AG08396 (cell line): ENCODE results near the gene PRKCE.
"Not testable (repeated sequence)": the region's sequence is repeated elsewhere in the genome, so short reads cannot be mapped to it uniquely, and the experiment has no call there.

Experiments used
- DNase-seq: peaks from one replicate; pipeline ENCODE4 v3.0.0; 2012; ENCODE audit warnings: low spot score, mixed read lengths

Gene PRKCE

DNA sequence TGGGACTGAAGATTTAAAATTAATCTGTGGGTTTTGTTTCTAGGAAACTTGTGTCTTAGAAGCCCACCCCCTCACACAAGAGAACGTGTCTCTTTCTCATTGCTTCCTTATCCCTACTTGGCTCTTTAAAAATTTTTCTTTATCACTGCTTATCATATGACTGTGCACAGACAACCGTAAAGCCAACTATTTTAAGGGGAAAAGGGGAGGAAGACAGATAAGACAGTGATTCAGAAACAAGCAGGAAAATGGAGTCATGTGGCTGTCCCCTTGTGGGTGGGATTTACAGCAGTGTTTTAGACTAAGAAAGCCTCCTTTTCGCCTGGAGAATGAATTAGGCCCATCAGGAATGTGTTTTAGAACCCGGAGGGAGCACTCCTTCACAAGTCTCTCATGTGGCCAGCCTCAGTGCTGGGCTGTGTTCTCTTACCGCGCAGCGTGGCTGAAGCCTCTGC lies 17.6 kb downstream of the PRKCE start:
- DNase-seq: no peak

DNA sequence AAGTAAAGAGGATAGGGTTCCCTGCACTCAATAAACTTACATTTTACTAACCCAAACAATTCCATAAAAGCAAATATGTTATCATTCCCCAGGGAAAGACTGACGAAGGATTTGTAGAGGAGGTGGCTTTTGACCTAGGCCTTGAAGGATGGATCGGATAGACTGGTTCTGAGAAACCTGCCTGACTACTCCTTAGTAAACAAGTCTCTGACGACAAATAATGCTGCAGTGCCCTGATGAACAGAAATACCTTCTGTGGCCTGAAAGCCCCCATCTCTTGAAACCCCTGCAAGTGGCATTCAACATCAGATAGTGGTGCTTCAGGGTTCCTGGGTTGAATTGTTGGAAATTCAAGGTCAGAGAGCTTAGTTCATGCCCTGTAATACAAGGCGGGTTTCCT lies 19.2 kb downstream of the PRKCE start:
- DNase-seq: no peak

DNA sequence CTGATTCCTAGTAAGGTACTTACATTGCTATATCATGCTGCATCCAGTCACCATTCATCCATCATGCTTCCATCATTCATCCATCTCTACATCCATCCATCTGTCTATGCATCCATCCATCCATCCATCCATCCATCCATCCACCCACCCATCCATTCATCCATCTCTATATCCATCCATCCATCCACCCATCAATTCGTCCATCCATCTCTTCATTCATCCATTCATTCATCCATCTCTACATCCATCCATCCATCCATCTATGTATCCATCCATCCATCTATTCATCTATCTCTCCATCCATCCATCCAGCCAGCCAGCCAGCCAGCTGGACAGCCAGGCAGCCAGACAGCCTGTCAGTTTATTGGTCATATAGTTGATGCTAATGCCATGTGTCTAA lies 20.7 kb downstream of the PRKCE start:
- DNase-seq: no peak

DNA sequence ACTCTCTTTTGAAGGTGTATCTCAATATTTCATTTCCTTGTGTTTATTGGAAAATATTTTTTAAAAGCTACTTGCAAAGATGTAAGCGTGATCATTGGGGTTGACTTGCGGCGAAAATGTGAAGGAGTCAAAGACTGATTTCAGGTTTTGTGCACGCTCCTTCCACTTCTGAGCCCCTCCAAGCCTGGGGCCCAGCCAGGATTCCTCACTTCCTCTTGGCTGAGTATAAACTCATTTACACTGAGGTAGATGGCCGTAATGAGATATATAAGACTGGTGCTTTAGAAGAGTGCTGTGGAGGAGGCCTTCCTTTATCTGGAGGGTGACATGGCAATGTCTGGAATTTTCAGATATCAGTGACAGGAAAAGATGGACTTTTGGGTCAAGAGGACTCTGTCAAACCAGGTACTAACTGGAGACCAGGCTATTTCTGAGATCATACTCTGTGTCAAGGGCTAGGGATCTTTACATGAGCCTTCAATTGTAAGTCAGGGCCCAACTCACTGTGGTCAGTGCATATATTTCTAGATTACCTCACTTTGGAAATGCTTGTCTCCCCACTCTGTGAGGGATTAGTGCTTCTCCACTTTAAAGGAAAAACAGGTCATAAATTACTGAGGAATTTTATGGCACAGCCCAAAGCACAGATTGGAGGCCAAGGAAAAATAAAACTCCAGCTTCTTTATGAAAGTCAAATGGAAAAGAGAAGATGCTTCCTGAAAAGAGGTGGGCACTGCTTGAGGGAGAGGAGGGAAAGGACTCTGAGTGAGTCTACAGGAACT lies 22.8 kb downstream of the PRKCE start:
- DNase-seq: no peak

DNA sequence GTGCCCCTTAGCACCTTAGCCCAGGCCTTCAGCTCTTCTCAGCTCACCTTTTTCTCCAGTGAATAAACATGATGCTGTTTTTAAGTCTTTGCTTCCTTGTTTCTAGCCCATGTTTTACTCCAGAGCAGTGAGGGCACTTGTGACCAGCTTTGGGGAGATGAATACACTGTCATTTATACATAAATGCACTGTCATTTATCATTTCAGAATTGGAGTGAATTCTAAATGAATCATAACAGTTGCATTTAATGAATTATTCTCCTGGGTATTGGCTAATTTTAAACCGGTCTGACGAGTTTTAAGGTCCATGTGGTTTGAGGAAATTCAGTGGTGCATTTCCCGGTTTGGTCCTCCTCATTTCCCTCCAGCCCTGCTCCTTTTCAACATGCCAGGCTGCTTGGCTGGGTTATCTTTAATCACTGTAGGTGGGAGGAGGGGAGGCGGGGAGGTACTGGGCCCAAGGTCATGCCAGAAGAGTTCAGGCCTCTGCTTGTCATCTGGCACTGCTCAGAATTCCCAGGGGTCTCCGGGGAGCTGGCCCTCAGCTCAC lies 23.9 kb downstream of the PRKCE start:
- DNase-seq: no peak

DNA sequence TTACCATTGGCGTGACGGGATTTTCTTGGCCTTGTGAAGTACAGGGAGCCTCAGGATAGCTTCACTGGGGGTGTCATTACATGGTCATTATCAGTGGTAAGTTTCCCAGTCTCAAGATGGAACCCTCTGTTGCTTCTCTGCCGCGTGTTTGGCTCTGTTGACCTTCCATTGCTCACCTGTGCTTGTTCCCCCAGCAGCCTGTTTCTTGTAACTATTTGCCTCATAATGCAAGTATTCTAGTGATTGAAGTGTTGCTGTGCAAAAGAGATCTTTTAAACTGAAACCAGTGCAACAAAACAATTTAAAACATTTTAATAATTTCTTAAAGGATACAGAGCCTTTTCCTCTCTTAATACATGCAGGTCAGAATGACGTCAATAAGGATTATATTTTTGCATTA lies 24.6 kb downstream of the PRKCE start:
- no peak for DNase-seq

DNA sequence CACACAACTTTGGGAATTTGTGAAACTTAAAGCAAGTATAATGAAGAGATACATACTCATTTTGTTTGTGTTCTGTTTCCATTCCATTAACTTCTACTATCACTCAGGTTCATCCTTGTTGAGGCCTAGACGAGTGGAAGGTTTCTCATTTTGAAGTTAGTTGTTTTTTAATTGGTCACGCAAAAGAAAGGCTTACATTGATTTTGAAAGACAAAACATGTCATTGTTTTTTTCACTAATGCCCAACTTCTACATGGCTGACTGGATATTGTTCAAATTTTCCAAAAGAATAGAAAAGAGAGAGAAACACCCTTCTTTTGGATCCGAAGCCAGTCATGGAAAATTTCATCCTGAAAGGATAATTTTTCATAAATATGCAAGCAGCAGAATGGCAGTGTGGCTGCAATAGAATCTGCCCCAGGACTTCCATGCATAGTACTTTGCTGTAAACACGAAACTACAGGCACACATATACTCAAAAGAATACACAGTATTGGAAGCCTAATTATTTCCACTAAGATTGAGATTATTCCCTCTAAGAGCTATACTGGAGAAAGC lies 27.4 kb downstream of the PRKCE start:
- DNase-seq: no peak

DNA sequence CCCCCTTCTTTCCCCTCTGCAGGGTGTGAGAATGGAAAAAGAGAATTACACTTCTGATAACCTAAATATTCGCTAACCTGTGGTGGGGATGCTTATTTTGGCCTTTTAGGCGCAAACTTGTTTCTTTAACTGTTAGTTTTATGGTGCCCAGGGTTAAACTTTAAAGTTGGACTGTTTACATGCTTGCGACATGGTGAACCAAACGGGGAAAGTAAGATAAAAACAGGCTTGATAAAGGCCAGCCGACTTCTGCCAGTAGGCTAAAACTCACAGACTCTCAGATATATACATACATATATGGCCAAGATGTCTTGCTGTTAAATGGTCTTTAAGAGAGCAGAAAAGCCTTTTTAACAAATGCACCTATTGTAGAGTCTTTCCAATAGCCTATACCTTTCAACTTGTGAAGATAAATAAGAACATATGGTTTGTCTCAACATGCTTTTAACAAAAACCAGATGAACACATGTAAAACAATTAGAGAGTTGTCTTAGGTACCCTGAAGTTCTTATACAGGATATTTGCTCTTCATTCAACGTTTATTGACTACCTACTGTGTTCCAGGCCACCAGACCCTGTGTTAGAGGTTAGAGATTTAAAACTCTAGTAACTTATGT lies 29.0 kb downstream of the PRKCE start:
- no peak for DNase-seq

DNA sequence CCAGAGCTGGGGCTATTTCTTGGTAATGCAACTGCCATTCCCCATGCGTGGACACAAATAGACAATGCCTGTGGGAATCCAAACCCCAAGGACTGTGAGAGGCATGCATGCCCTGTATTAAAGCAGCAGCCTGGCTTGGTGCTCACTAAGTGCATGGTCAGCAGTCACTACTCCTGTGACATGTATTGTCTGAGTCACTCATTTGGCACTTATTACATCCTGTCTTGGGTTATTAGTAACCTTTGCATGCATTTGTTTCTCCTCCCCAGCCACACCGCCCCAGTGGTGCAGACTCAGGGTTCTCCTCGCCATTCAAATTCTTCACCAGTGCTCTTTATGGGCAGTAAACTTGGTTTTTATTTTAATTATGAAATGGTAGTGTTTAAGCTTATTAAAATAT lies 30.2 kb downstream of the PRKCE start:
- DNase-seq: peak; percentile 82

DNA sequence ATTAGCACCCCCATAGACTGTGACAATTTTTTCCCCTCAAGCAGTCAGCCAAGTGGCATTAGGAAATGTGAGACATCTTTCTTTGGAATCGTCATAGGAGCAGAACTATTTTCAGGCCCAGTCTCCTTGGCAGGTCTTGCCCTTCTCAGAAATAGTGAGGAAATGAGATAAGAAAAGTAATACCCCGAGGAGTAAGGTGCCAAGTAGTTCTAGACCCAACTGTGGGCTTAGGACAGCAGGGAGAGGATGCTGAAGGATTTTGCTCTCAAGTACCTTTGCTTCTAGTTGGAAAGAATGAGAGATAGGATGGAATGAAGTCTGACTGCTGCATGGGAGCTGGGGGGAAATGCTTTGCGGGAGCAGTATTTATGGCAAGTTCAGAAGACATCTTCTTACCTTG lies 31.8 kb downstream of the PRKCE start:
- DNase-seq: no peak

DNA sequence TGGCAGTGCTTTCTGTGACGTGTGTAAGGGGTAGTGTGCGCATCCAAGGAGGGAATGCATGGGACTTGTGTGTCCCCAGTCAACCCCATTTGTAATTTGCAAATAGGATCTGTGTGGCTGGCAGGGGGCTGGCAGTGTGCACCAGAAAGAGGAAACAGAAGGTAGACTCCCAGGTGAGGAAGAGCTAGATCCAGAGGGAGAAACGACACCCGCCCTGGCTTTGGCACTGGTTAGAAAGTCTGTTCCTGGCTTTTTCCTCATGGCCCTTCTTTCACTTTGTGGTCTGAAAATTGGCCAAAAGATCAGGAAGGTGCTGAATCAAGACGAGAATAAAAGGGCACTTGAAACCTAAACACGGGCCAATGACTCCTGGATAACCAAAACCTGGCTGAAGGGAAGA lies 33.3 kb downstream of the PRKCE start:
- DNase-seq: no peak

DNA sequence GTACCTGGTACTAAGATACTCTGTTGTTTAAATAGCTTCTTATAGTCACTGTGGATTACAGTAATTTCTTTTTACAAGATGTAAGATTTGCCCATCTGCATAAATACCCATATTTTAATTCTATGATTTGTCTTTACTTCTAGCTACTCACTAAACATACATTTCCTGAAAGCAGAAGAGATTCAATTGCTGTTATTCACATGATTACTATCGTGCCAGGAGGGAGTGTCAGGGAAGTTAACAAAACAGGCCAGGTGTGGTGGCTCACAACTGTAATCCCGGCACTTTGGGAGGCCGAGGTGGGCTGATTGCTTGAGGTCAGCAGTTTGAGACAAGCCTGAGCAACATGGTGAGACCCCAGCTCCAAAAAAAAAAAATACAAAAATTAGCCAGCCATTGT lies 33.8 kb downstream of the PRKCE start:
- DNase-seq: no peak

DNA sequence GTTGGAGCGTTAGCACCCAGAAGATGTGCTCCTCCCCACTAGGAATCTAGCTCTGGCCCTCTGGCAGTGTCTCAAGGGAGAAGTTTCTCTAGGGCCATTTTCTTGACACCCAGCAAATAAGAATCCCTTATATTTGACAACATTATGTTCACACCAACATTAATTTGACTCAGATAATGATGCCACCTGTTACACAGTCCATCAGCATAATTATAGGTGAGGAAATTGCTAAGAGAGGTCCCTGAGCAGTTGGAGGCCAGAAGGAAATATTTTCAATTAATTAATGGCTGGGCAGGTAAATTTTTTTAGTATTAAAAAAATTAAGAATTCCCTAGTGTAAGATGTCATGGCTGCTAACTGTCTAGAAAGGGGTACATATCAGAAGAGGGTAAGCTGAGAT lies 36.5 kb downstream of the PRKCE start:
- no peak for DNase-seq

DNA sequence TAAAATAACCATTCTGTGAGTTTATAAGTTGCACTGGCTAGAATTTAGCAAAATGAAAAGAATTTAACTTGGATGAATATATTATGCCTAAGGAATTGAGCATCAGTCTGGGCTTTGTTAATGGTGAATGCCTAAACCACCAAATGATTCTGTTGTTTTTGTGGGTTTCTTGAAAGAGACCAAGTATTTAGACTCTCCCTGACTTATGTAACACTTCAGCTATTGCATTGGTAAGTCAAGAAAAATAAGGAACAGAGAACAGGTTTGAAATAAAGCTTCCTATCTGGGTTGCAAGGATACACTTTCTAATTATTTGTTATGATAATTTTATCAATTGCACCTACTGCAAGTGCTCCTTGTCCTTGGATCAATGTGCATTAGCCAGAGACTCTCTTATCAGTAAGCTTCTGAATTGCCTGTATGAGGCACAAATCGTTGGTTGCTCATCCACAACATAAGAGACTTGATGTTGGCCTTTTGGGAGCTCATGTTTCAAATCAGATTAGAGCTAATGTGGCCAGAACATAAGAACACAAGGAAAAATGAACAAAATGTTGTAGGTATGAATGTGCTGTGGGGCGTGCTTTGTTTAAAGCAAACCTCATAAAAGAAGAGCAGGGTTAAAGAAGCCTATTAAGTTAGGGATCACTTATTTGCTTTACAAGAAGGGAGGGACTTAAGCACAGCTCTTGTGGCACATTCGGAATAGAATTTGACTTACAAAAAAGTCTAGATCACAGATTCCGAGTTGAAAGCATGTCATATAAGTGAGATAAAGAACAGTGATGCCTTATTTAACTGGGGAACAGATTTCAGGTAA lies 37.2 kb downstream of the PRKCE start:
- no peak for DNase-seq

DNA sequence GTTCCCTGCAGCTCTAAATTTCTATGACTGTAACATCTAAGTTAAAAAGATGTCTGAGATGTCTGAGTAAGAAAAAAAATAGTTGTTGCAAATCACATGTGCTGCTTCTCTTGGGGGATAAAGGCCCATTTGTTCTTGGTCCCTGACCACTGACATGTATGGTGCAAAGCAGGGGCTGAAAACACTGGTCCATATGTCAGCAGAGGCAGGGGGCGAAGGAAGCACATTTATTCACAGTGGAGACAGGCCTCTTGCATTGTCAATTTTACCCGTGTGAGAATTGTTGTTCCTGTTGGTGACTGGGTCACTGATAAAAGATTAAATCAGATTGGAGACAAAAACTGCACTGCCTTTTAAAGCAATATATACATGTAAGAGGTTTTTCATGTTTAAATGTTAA lies 38.8 kb downstream of the PRKCE start:
- DNase-seq: no peak

DNA sequence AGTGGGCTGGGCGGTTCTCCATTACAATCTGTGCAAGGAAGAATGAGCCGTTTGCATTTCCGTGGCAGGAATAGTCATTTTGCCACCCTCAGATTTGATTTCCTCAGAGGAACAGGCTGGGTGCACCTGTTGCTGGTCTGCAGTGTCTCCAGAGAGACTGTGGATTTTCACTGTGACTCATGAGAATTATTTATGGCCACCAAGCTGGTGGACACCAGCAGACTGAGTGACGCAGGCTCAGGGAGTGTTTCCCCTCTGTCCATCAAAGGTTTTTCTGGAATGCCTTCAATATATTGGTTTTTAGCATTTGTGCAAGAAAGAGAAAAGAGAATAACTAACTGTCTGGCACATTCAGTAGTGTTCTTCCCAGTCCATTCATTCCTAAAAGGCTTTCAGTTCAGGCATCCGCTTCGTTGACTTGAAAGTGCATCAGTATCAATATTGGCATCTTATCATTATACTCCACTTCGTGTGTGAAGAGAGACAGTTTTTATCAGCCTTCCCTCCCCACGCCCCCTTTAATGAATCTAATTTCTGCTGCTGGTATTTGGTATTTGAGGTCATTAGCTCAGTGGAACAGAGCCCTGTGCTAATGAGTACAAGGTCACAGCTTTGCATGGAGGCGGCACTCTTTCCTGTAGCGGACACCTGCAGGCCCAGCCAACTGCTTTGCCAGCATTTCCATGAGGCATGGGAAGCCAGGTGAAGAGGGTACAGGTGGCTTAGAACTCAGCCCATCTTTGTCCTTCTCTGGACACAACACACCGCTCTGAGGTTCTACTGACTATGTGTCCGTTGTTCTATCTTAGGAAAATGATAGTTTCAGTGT lies 39.9 kb downstream of the PRKCE start:
- no peak for DNase-seq

DNA sequence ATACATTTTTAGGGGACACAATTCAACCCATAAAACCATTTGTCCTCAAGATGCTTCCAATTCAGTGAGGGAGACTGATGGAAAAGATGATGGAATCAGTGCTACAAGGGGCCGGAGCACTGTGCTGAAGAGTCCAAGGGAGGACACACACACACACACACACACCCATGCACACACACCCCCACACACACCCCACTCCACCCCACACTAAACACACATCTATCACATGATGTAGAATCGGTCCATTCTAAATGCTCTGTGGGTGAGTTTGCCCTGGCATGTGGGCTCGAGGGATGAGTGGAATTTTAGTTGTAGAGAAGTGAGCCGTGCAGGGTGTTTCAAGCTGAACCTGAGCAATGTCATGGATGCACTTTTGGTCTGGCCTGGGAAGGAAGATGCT lies 41.1 kb downstream of the PRKCE start:
- DNase-seq: no peak

DNA sequence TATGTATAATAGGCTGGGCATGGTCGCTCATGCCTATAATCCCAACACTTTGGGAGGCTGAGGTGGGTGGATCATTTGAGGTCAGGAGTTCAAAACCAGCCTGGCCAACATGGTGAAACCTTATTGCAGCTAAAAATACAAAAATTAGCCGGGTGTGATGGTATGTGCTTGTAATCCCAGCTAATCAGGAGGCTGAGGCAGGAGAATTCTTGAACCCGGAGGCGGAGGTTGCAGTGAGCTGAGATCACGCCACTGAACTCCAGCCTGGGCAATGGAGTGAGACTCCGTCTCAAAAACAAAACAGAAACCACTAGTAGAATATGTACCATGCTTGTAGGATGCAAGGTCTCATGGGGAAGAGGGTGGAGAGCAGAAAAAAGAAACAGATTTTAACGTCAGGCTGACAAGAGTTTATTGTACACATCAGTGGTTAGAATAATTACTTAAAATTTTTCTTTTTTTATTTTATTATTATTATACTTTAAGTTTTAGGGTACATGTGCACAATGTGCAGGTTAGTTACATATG lies 44.1 kb downstream of the PRKCE start:
- not testable (repeated sequence) for DNase-seq

DNA sequence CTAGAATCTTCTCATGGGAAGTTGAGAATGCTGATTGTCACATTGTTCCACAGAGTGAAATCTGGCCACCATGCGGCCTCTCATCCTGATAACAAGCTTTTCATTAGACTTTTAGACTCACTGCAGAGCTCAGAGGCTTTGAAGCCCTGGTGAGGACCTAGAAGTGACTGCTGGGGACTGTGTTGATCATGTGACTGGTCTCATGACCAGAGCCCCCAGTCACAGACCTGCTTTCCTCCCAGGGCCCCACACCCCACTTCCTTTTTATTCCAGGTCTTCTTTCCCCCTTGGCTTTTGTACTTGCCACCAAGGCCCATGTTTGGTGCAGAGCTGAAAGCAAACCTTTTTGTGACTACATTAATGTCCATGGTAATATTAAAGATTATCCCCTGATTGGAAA lies 45.2 kb downstream of the PRKCE start:
- DNase-seq: no peak

DNA sequence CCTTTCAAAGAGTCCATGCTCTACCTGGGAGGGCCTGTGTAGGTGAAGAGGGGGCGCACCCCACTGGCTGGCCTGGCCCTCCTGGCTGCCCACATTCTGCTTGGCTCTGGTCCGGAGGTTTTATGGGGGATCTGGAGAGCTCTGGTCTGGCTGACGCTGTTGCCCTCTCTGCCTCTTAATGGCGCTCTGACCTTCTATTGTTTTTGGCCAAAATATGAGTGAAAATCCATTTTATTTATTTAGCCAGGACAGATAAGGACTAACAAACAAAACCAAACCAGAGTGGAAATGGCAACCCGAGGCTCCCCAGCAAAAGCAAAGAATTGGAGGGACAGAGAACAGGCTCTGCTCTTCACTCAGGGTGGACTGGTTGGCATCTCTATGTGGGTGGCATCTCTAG lies 45.7 kb downstream of the PRKCE start:
- no peak for DNase-seq

DNA sequence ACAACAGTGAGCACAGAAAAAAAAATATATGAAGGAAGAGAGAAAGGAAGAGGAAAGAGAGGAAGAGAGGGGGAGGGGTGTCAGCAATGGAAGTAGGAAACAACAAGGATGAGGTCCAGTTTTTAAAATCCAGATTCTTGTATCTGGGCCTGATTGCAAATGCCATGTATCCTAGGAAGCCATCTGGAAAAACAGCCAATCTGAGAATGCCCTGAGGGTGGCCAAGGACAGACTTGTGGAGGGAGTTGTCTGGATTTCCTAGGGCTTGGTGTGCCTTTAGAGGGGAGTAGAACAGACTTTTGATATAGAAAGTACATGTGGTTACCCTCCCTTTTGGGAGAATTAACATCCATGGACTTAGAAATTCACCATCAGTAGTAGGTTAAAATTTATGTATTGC lies 47.1 kb downstream of the PRKCE start:
- DNase-seq: no peak
